IMR-90 (cell line): ENCODE measurements around the gene NUP205. TPM values are rescaled to one million over a fixed set of nuclear protein-coding genes. Genes with fewer than 3 reads are reported as not detected.

ENCODE experiments used
- ATAC-seq: fragments of 200-7000 bp; cut with Tn5 transposase; 2 replicates; pipeline ENCODE4 v1.9.1; 2020; ENCODE audit warnings: low read depth, mild to moderate bottlenecking, moderate library complexity
- BruUV-seq: library from RNA; stranded (reverse); fragments of 400-500 nt; replicated peaks from 2 replicates; lab custom pipeline; 2021; lab: Mats Ljungman, UMichigan
- CTCF ChIA-PET: fragments of 300-600 bp; formaldehyde crosslinking; extraction: SDS; loops from one replicate; lab custom pipeline; 2021; ENCODE audit warnings: antibody characterized with exemption; lab: Yijun Ruan, JAX
- POLR2A ChIA-PET: fragments of 300-600 bp; sonication (Branson Sonifier 250); formaldehyde crosslinking; loops from one replicate; lab custom pipeline; 2022; ENCODE audit warnings: antibody characterized with exemption; ENCODE audit not compliant: unreplicated experiment; lab: Charles Lee
- DNase-seq: peaks from one replicate; pipeline ENCODE4 v3.0.0; 2013
- H2AFZ ChIP-seq: replicated peaks from 2 replicates; pipeline ENCODE3; 2013; ENCODE audit warnings: low read length, mild to moderate bottlenecking; ENCODE audit not compliant: poor library complexity
- H2AK5ac ChIP-seq: 2 replicates; pipeline ENCODE4 v1.6.1; 2013; ENCODE audit warnings: low read depth, low read length, inconsistent platforms
- H2AK9ac ChIP-seq: replicated peaks from 2 replicates; pipeline ENCODE3; 2013; ENCODE audit warnings: mild to moderate bottlenecking, low read depth, low read length, moderate library complexity; ENCODE audit not compliant: poor library complexity
- H2BK120ac ChIP-seq: 2 replicates; pipeline ENCODE4 v1.6.1; 2013; ENCODE audit warnings: low read depth, low read length, inconsistent platforms
- H2BK15ac ChIP-seq: 3 replicates; pipeline ENCODE4 v1.6.1; 2013; ENCODE audit warnings: low read depth, low read length, inconsistent platforms
- H2BK20ac ChIP-seq: 2 replicates; pipeline ENCODE4 v1.6.1; 2013; ENCODE audit warnings: low read depth, mild to moderate bottlenecking, inconsistent platforms, low read length, moderate library complexity
- H2BK5ac ChIP-seq: 2 replicates; pipeline ENCODE4 v1.6.1; 2013; ENCODE audit warnings: mild to moderate bottlenecking, low read depth, low read length, inconsistent platforms; ENCODE audit not compliant: poor library complexity, severe bottlenecking
- H3K14ac ChIP-seq: replicated peaks from 2 replicates; pipeline ENCODE4 v1.6.1; 2013; ENCODE audit warnings: low read depth, low read length, inconsistent platforms
- H3K18ac ChIP-seq: 2 replicates; pipeline ENCODE4 v1.6.1; 2013; ENCODE audit warnings: low read depth, low read length, control low read depth
- H3K23ac ChIP-seq: 2 replicates; pipeline ENCODE4 v1.6.1; 2013; ENCODE audit warnings: low read depth, low read length, inconsistent platforms
- H3K27ac ChIP-seq: 2 replicates; pipeline ENCODE4 v1.5.1; 2013; ENCODE audit warnings: mild to moderate bottlenecking, control low read depth, low read length; ENCODE audit not compliant: insufficient read depth
- H3K27me3 ChIP-seq: 2 replicates; pipeline ENCODE4 v1.6.1; 2013; ENCODE audit warnings: low read length; ENCODE audit not compliant: control insufficient read depth, insufficient read depth
- H3K36me3 ChIP-seq: 2 replicates; pipeline ENCODE4 v1.6.1; 2013; ENCODE audit warnings: low read length, mixed read lengths; ENCODE audit not compliant: control insufficient read depth, insufficient read depth
- H3K4ac ChIP-seq: 2 replicates; pipeline ENCODE4 v1.6.1; 2013; ENCODE audit warnings: low read depth, low read length, inconsistent platforms
- H3K4me1 ChIP-seq: 2 replicates; pipeline ENCODE4 v1.6.1; 2013; ENCODE audit warnings: low read length, mixed read lengths; ENCODE audit not compliant: control insufficient read depth, insufficient read depth
- H3K4me2 ChIP-seq: 2 replicates; pipeline ENCODE4 v1.6.1; 2013; ENCODE audit warnings: low read depth, mild to moderate bottlenecking, control low read depth, low read length, moderate library complexity
- H3K4me3 ChIP-seq: 2 replicates; pipeline ENCODE4 v1.5.1; 2013; ENCODE audit warnings: low read depth, mild to moderate bottlenecking, control low read depth, low read length, moderate library complexity; ENCODE audit not compliant: insufficient read depth
- H3K56ac ChIP-seq: 2 replicates; pipeline ENCODE4 v1.6.1; 2013; ENCODE audit warnings: low read length, inconsistent platforms; ENCODE audit not compliant: insufficient read depth; ENCODE audit errors: extremely low read depth
- H3K79me1 ChIP-seq, 2 experiments: 2 replicates each; pipeline ENCODE4 v1.6.1; 2013; ENCODE audit warnings: low read length in 2 of 2, inconsistent platforms in 1 of 2, low read depth in 1 of 2
- H3K9ac ChIP-seq: 2 replicates; pipeline ENCODE4 v1.6.1; 2013; ENCODE audit warnings: low read depth, low read length, control low read depth
- H3K9me1 ChIP-seq: 2 replicates; pipeline ENCODE4 v1.6.1; 2013; ENCODE audit warnings: low read length, inconsistent platforms; ENCODE audit not compliant: insufficient read depth
- H3K9me3 ChIP-seq: 2 replicates; pipeline ENCODE4 v1.6.1; 2013; ENCODE audit warnings: low read length; ENCODE audit not compliant: control insufficient read depth, insufficient read depth
- H4K20me1 ChIP-seq: 2 replicates; pipeline ENCODE4 v1.6.1; 2013; ENCODE audit warnings: low read length, inconsistent platforms; ENCODE audit not compliant: insufficient read depth
- H4K5ac ChIP-seq: 2 replicates; pipeline ENCODE4 v1.6.1; 2013; ENCODE audit warnings: mild to moderate bottlenecking, low read depth, low read length, control low read depth
- H4K8ac ChIP-seq, 2 experiments: 2 replicates each; pipeline ENCODE4 v1.6.1; 2013; ENCODE audit warnings: low read depth in 2 of 2, low read length in 2 of 2, control low read depth in 1 of 2, inconsistent platforms in 1 of 2
- H4K91ac ChIP-seq: 2 replicates; pipeline ENCODE4 v1.6.1; 2013; ENCODE audit warnings: low read depth, low read length, inconsistent platforms; ENCODE audit not compliant: insufficient read depth
- BHLHE40 ChIP-seq: fragments of 150-350 bp; IDR thresholded peaks from 2 replicates; pipeline ENCODE4 v1.6.1; 2016; ENCODE audit warnings: mild to moderate bottlenecking, low read depth, low read length
- CEBPB ChIP-seq: IDR thresholded peaks from 2 replicates; pipeline ENCODE4 v1.6.1; 2012; ENCODE audit warnings: low read depth, low read length, improper control_type of control experiment
- WGBS, 2 experiments: methylation state at CpG; one replicate each; pipeline versions ENCODE4 v1.1.5 to v1.1.7; 2013; ENCODE audit warnings: missing lambda C conversion rate in 2 of 2; ENCODE audit not compliant: insufficient read length in 1 of 2; ENCODE audit errors: extremely low coverage in 2 of 2; 5-methylcytosine and 5-hydroxymethylcytosine counted together
- dilution Hi-C: fragments of 300-500 bp; cut with HindIII; formaldehyde crosslinking; loops from one replicate; pipeline ENCODE4 v1.14.3; 2018; ENCODE audit warnings: low sequenced_read_pairs; ENCODE audit not compliant: unreplicated experiment
- in situ Hi-C: fragments of 300-500 bp; cut with MboI; formaldehyde crosslinking; loops from 3 replicates; pipeline ENCODE4 v1.14.3; 2019; ENCODE audit warnings: low sequenced_read_pairs, inconsistent platforms, mixed read lengths
- intact Hi-C: fragments of 100-400 bp; cut with micrococcal nuclease; formaldehyde crosslinking; loops from 2 replicates; pipeline ENCODE4 v1.10.0; 2022
- polyA plus RNA-seq, 3 experiments: library from polyadenylated mRNA; depleted of rRNA; stranded (reverse); fragments of >200 nt; gene quantifications; 2 replicates each; pipeline ENCODE4 v1.2.3, GENCODE V29; 2012; ENCODE audit warnings: low replicate concordance in 1 of 3
- total RNA-seq: library from RNA; depleted of rRNA; stranded (reverse); fragments of >200 nt; gene quantifications from 2 replicates; pipeline ENCODE4 v1.2.3, GENCODE V29; 2012

The NUP205 gene
- total and polyA plus RNA-seq, 2 of the 4 experiments (the other 2 are of a cell fraction), result 29.5 to 84.6 TPM

GRCh38 chr7:135584362-135585353, 26.9 kb downstream of the NUP205 start:
- no peaks in the 10 kb centered on the region for H3K4me1 ChIP-seq
- H4K20me1 ChIP-seq, result no peaks in the 10 kb centered on the region
- ChIA-PET CTCF (no interaction called here), POLR2A (no interaction called here)
- no peak overlapping the region for H4K91ac ChIP-seq
- H3K4me2 ChIP-seq, result no peak overlapping the region
- ATAC-seq, result no peak
- no peaks in the 10 kb centered on the region; a peak in 1 of 4 replicates for H3K79me1 ChIP-seq
- H2BK5ac ChIP-seq, result no peak overlapping the region
- H3K14ac ChIP-seq, result no peak overlapping the region
- H3K9me1 ChIP-seq, result no peaks in the 10 kb centered on the region
- H3K27ac ChIP-seq, result no peak overlapping the region
- no peak overlapping the region for H4K5ac ChIP-seq
- BruUV-seq, result no TSS peak
- peak; percentile 62 for DNase-seq
- H2BK20ac ChIP-seq, result no peak overlapping the region
- H3K18ac ChIP-seq, result no peak overlapping the region
- no peak overlapping the region for H2AK5ac ChIP-seq
- no peak overlapping the region for H3K4ac ChIP-seq
- no peak for TF ChIP-seq BHLHE40
- peak; percentile 54; the same call in 1 of the 2 replicates for TF ChIP-seq CEBPB
- H4K8ac ChIP-seq, result no peak overlapping the region
- no peak overlapping the region for H3K56ac ChIP-seq
- dilution Hi-C loops, result no loop called here
- no peak overlapping the region for H2BK15ac ChIP-seq
- H3K9me3 ChIP-seq, result no peaks in the 10 kb centered on the region
- H2AK9ac ChIP-seq, result no peak overlapping the region
- no CpG with 5 or more reads among the region's 3 CpGs for WGBS, 2 experiments
- in situ Hi-C loops, result no loop called here
- H3K23ac ChIP-seq, result no peak overlapping the region
- no peaks in the 10 kb centered on the region for H3K27me3 ChIP-seq
- peaks cover 35% of the 10 kb centered on the region for H3K36me3 ChIP-seq
- no peak overlapping the region for H3K9ac ChIP-seq
- H2AFZ ChIP-seq, result no peak overlapping the region
- no peak overlapping the region for H3K4me3 ChIP-seq
- H2BK120ac ChIP-seq, result no peak overlapping the region
- intact Hi-C loops, result no loop called here
